OCI-LY1 (cell line): ENCODE data around the gene ATP11A.
"Not testable (repeated sequence)": the region's sequence is repeated elsewhere in the genome, so short reads cannot be mapped to it uniquely, and the experiment has no call there.

Experiments
- H2AFZ ChIP-seq: fragments of 200-600 bp; sonication (generic), shearing (Covaris generic); 2 replicates; pipeline ENCODE4 v1.6.0; 2014; ENCODE audit warnings: antibody characterized with exemption, mild to moderate bottlenecking, low read length
- H3F3A ChIP-seq: fragments of 200-600 bp; sonication (generic), shearing (Covaris generic); 2 replicates; pipeline ENCODE4 v1.6.0; 2014; ENCODE audit warnings: mild to moderate bottlenecking, antibody characterized with exemption, low read length, moderate library complexity; ENCODE audit not compliant: insufficient read depth
- H3K27ac ChIP-seq: fragments of 200-600 bp; sonication (generic); 2 replicates; pipeline ENCODE4 v1.5.1; 2014; ENCODE audit warnings: low read length, mixed run types, mild to moderate bottlenecking, low read depth; ENCODE audit not compliant: poor library complexity, severe bottlenecking
- H3K27me3 ChIP-seq: fragments of 200-600 bp; sonication (generic); 2 replicates; pipeline ENCODE4 v1.6.0; 2014; ENCODE audit warnings: antibody characterized with exemption, mild to moderate bottlenecking, low read length, moderate library complexity; ENCODE audit not compliant: insufficient read depth
- H3K36me3 ChIP-seq: fragments of 200-600 bp; sonication (generic); 2 replicates; pipeline ENCODE4 v1.6.1; 2014; ENCODE audit warnings: mild to moderate bottlenecking, antibody characterized with exemption, low read length, moderate library complexity, mixed read lengths; ENCODE audit not compliant: insufficient read depth
- H3K4me1 ChIP-seq: fragments of 200-600 bp; sonication (generic); 2 replicates; pipeline ENCODE4 v1.5.1; 2014; ENCODE audit warnings: mild to moderate bottlenecking, low read length, moderate library complexity; ENCODE audit not compliant: insufficient read depth, severe bottlenecking
- H3K4me2 ChIP-seq: fragments of 200-600 bp; sonication (generic), shearing (Covaris generic); 2 replicates; pipeline ENCODE4 v1.6.1; 2014; ENCODE audit warnings: low read length
- H3K4me3 ChIP-seq: fragments of 200-600 bp; sonication (generic); 2 replicates; pipeline ENCODE4 v1.5.1; 2014; ENCODE audit warnings: low read length, low read depth, mild to moderate bottlenecking, mixed read lengths; ENCODE audit not compliant: poor library complexity, severe bottlenecking
- H3K79me2 ChIP-seq: fragments of 200-600 bp; shearing (Covaris generic); 2 replicates; pipeline ENCODE4 v1.6.1; 2016; ENCODE audit warnings: mixed run types, low read length, mixed read lengths; ENCODE audit not compliant: insufficient read depth
- H3K9ac ChIP-seq: fragments of 200-600 bp; sonication (generic), shearing (Covaris generic); 2 replicates; pipeline ENCODE4 v1.6.1; 2014; ENCODE audit warnings: mild to moderate bottlenecking, low read length, mixed read lengths
- H3K9me2 ChIP-seq: fragments of 200-600 bp; sonication (generic), shearing (Covaris generic); 2 replicates; pipeline ENCODE4 v1.6.1; 2014; ENCODE audit warnings: low read depth, mild to moderate bottlenecking, low read length, mixed read lengths
- H3K9me3 ChIP-seq: fragments of 200-600 bp; shearing (Covaris generic); 2 replicates; pipeline ENCODE4 v1.6.1; 2014; ENCODE audit warnings: low read length, mixed read lengths
- H4K20me1 ChIP-seq: fragments of 200-600 bp; sonication (generic), shearing (Covaris generic); 2 replicates; pipeline ENCODE4 v1.6.0; 2016; ENCODE audit warnings: mild to moderate bottlenecking, low read length; ENCODE audit not compliant: insufficient read depth
- CTCF ChIP-seq: fragments of 200-600 bp; sonication (generic), shearing (Covaris generic); IDR thresholded peaks from 2 replicates; pipeline ENCODE4 v1.5.1; 2017; ENCODE audit warnings: mild to moderate bottlenecking, antibody characterized with exemption, low read length, moderate library complexity, mixed read lengths
- EZH2 ChIP-seq: fragments of 200-600 bp; sonication (generic), shearing (Covaris generic); IDR thresholded peaks from 2 replicates; pipeline ENCODE4 v1.8.0; 2017; ENCODE audit warnings: borderline replicate concordance, mixed run types, mild to moderate bottlenecking, antibody characterized with exemption, low read length, moderate library complexity, mixed read lengths

ATP11A gene

GRCh38 chr13:112883241-112883945, 193.6 kb downstream of the ATP11A start:
- TF ChIP-seq EZH2, result no peak
- no peak for TF ChIP-seq CTCF
- H3K9ac ChIP-seq, result no peak overlapping the region
- no peak overlapping the region for H3K4me2 ChIP-seq
- H3K4me3 ChIP-seq, result no peak overlapping the region
- H3K36me3 ChIP-seq, result peaks cover 5% of the 10 kb centered on the region; the same call in 1 of the 2 replicates
- no peaks in the 10 kb centered on the region; the same call in 1 of the 2 replicates for H3K27me3 ChIP-seq
- no peak overlapping the region for H2AFZ ChIP-seq
- H3F3A ChIP-seq, result no peaks in the 10 kb centered on the region
- H3K9me3 ChIP-seq, result no peaks in the 10 kb centered on the region
- H3K79me2 ChIP-seq, result no peaks in the 10 kb centered on the region
- no peaks in the 10 kb centered on the region for H4K20me1 ChIP-seq
- no peak overlapping the region for H3K27ac ChIP-seq
- H3K4me1 ChIP-seq, result no peaks in the 10 kb centered on the region
- H3K9me2 ChIP-seq, result no peaks in the 10 kb centered on the region

GRCh38 chr13:112884700-112885099, 194.9 kb downstream of the ATP11A start:
- not testable (repeated sequence) for H2AFZ ChIP-seq, H3K27ac ChIP-seq, H3K79me2 ChIP-seq, H3K9me2 ChIP-seq, H3F3A ChIP-seq, H3K27me3 ChIP-seq, H3K9ac ChIP-seq, H3K4me3 ChIP-seq, H3K4me1 ChIP-seq, H3K4me2 ChIP-seq, H4K20me1 ChIP-seq, H3K9me3 ChIP-seq, H3K36me3 ChIP-seq

- no peak overlapping the region for H3K9ac ChIP-seq
- TF ChIP-seq EZH2 (no peak), CTCF (no peak)
- H3K9me2 ChIP-seq, result no peaks in the 10 kb centered on the region
- no peaks in the 10 kb centered on the region for H3K9me3 ChIP-seq
- no peak overlapping the region for H2AFZ ChIP-seq
- H3K4me2 ChIP-seq, result no peak overlapping the region
- H3K27ac ChIP-seq, result no peak overlapping the region
- peaks cover under 1% of the 10 kb centered on the region; the same call in 1 of the 2 replicates for H3K27me3 ChIP-seq
- no peaks in the 10 kb centered on the region for H3K4me1 ChIP-seq
- no peaks in the 10 kb centered on the region for H4K20me1 ChIP-seq
- no peaks in the 10 kb centered on the region for H3K36me3 ChIP-seq
- H3F3A ChIP-seq, result no peaks in the 10 kb centered on the region
- H3K79me2 ChIP-seq, result no peaks in the 10 kb centered on the region
- H3K4me3 ChIP-seq, result no peak overlapping the region
Observed at GRCh38 chr13:112885242-112885781, 195.5 kb downstream of the ATP11A start.

GRCh38 chr13:112885782-112886268, 196.0 kb downstream of the ATP11A start:
- Histone ChIP-seq H3K27ac (no peak overlapping the region), H2AFZ (no peak overlapping the region)

More at GRCh38 chr13:112885782-112886268, 196.0 kb downstream of the ATP11A start:
- Histone ChIP-seq H3F3A (no peaks in the 10 kb centered on the region), H3K9me2 (no peaks in the 10 kb centered on the region), H4K20me1 (no peaks in the 10 kb centered on the region), H3K79me2 (no peaks in the 10 kb centered on the region), H3K36me3 (no peaks in the 10 kb centered on the region), H3K9ac (no peak overlapping the region), H3K27me3 (peaks cover 5% of the 10 kb centered on the region; the same call in 1 of the 2 replicates), H3K4me2 (no peak overlapping the region), H3K4me3 (no peak overlapping the region), H3K9me3 (no peaks in the 10 kb centered on the region), H3K4me1 (no peaks in the 10 kb centered on the region)
- TF ChIP-seq CTCF (no peak), EZH2 (no peak)
